Measurements from ENCODE around the gene IL10RA. TPM values are rescaled to one million over a fixed set of nuclear protein-coding genes. Genes with fewer than 3 reads are reported as not detected.

IL10RA gene
- total and polyA plus RNA-seq, 2 of the 4 experiments (the other 2 are of a cell fraction): 0.12 TPM; not detected in 1

DNA sequence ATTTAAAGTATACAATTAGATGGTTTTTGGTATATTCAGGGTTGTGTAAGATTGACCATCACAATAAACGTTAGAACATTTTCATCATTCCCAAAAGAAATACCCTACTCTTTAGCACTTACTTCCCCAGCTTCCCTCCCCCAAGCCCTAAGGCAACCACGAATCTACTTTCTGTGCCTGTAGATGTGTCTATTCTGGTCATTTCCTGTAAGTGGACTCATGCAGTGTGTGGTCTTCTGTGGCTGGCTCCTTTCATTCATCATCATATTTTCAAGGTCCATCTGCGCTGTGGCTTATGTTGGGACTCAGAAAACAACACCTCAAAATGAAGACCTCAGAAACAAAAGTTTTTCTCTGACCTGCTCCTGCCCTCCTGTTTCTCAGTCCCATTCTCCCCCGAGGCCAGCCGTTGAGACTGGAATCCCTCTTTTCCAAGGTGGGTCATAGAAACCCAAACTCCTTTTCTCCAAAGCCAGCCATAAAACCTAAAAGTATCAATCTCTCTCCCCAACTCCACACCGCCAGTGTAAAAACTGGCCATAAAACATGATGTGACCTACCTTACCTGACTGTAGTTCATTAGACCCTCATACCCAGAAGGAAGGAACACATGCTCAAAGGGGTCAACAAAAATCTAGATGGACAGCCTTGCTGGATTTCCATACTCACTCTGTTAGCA is 44.1 kb upstream of the IL10RA start:
- H3K4me2 ChIP-seq (ENCODE audit: low read depth, low read length): no peak overlapping the region
- H3K27me3 ChIP-seq (ENCODE audit: control insufficient read depth, insufficient read depth, low read length): peaks cover 9% of the 10 kb centered on the region
- no peak overlapping the region for H3K4me3 ChIP-seq (ENCODE audit: insufficient read depth, low read depth, low read length)
- H3K9me1 ChIP-seq (ENCODE audit: insufficient read depth, low read length): no peaks in the 10 kb centered on the region
- H2AK9ac ChIP-seq (replicated peaks; ENCODE audit: low read depth, low read length, poor library complexity): no peak overlapping the region
- H3K56ac ChIP-seq (ENCODE audit: extremely low read depth, insufficient read depth, low read length): no peak overlapping the region
- DNase-seq: no peak
- H3K4me1 ChIP-seq (ENCODE audit: control insufficient read depth, insufficient read depth, low read length): no peaks in the 10 kb centered on the region
- no peak for ATAC-seq (ENCODE audit: low read depth)
- intact Hi-C loops (cut with micrococcal nuclease) (no loop called here), dilution Hi-C loops (cut with HindIII; ENCODE audit: low sequenced_read_pairs, unreplicated experiment) (no loop called here), in situ Hi-C loops (cut with MboI; ENCODE audit: low sequenced_read_pairs) (no loop called here)
- ChIA-PET POLR2A (ENCODE audit: unreplicated experiment) (no interaction called here), CTCF (interaction anchor here (0.6 kb wide), 1 partner anchor 22 kb away, joined by 7 read pairs; no protein-coding TSS in a partner anchor)
- no peak overlapping the region for H3K27ac ChIP-seq (ENCODE audit: insufficient read depth, low read length)
- no peaks in the 10 kb centered on the region for H3K36me3 ChIP-seq (ENCODE audit: control insufficient read depth, insufficient read depth, low read length)
- no peak overlapping the region for H3K23ac ChIP-seq (ENCODE audit: low read depth, low read length)
- H2BK20ac ChIP-seq (ENCODE audit: low read depth, low read length): no peak overlapping the region
- no peak overlapping the region for H2AK5ac ChIP-seq (ENCODE audit: low read depth, low read length)
- H2AFZ ChIP-seq (replicated peaks; ENCODE audit: low read length, poor library complexity): no peak overlapping the region
- H3K4ac ChIP-seq (ENCODE audit: low read depth, low read length): no peak overlapping the region
- H3K18ac ChIP-seq (ENCODE audit: low read depth, low read length): no peak overlapping the region
- no peaks in the 10 kb centered on the region for H3K79me1 ChIP-seq (ENCODE audit: low read depth in 1 of 2, low read length in 2 of 2)
- no peak overlapping the region for H2BK15ac ChIP-seq (ENCODE audit: low read depth, low read length)
- no peaks in the 10 kb centered on the region for H4K20me1 ChIP-seq (ENCODE audit: insufficient read depth, low read length)
- H2BK5ac ChIP-seq (ENCODE audit: low read depth, low read length, poor library complexity, severe bottlenecking): no peak overlapping the region
- no peak for TF ChIP-seq BHLHE40 (IDR thresholded peaks at IDR 0.05; ENCODE audit: low read depth, low read length)
- no peak for TF ChIP-seq RAD21 (IDR thresholded peaks at IDR 0.05; ENCODE audit: low read length)
- TF ChIP-seq, protein P1, sequence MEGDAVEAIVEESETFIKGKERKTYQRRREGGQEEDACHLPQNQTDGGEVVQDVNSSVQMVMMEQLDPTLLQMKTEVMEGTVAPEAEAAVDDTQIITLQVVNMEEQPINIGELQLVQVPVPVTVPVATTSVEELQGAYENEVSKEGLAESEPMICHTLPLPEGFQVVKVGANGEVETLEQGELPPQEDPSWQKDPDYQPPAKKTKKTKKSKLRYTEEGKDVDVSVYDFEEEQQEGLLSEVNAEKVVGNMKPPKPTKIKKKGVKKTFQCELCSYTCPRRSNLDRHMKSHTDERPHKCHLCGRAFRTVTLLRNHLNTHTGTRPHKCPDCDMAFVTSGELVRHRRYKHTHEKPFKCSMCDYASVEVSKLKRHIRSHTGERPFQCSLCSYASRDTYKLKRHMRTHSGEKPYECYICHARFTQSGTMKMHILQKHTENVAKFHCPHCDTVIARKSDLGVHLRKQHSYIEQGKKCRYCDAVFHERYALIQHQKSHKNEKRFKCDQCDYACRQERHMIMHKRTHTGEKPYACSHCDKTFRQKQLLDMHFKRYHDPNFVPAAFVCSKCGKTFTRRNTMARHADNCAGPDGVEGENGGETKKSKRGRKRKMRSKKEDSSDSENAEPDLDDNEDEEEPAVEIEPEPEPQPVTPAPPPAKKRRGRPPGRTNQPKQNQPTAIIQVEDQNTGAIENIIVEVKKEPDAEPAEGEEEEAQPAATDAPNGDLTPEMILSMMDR (conservative IDR thresholded peaks at IDR 0.05; ENCODE audit: low read depth, low read length): no peak
- TF ChIP-seq, protein P2, sequence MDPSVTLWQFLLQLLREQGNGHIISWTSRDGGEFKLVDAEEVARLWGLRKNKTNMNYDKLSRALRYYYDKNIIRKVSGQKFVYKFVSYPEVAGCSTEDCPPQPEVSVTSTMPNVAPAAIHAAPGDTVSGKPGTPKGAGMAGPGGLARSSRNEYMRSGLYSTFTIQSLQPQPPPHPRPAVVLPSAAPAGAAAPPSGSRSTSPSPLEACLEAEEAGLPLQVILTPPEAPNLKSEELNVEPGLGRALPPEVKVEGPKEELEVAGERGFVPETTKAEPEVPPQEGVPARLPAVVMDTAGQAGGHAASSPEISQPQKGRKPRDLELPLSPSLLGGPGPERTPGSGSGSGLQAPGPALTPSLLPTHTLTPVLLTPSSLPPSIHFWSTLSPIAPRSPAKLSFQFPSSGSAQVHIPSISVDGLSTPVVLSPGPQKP (IDR thresholded peaks at IDR 0.05; ENCODE audit: borderline replicate concordance, low read depth, low read length): no peak
- TF ChIP-seq NFE2L2 (IDR thresholded peaks at IDR 0.05; ENCODE audit: low read depth, low read length): no peak
- no peak for TF ChIP-seq SMC3 (IDR thresholded peaks at IDR 0.05; ENCODE audit: low read depth, low read length)
- TF ChIP-seq CHD1 (IDR thresholded peaks at IDR 0.05; ENCODE audit: low read depth, low read length): no peak
- no peak for TF ChIP-seq FOS (IDR thresholded peaks at IDR 0.05; ENCODE audit: low read depth, low read length)
- TF ChIP-seq USF2 (IDR thresholded peaks at IDR 0.05; ENCODE audit: low read depth, low read length): no peak
- no peak for TF ChIP-seq MAZ (IDR thresholded peaks at IDR 0.05; ENCODE audit: borderline replicate concordance, low read depth, low read length)
- no peak for TF ChIP-seq POLR2A (IDR thresholded peaks at IDR 0.05; ENCODE audit: low read depth, low read length)
- no peak for TF ChIP-seq RCOR1 (IDR thresholded peaks at IDR 0.05; ENCODE audit: insufficient replicate concordance, low read length)
- no peak for TF ChIP-seq RFX5 (IDR thresholded peaks at IDR 0.05; ENCODE audit: low read depth, low read length)
- TF ChIP-seq MXI1 (IDR thresholded peaks at IDR 0.05; ENCODE audit: borderline replicate concordance, low read depth, low read length): no peak
- no peak for TF ChIP-seq CEBPB (IDR thresholded peaks at IDR 0.05; ENCODE audit: low read depth, low read length)
- TF ChIP-seq MAFK (IDR thresholded peaks at IDR 0.05; ENCODE audit: low read depth, low read length): no peak
- no TSS peak for BruUV-seq (replicated peaks)
- no peaks in the 10 kb centered on the region for H3K9me3 ChIP-seq (ENCODE audit: control insufficient read depth, insufficient read depth, low read length)
- H2BK120ac ChIP-seq (ENCODE audit: low read depth, low read length): no peak overlapping the region
- H4K8ac ChIP-seq (ENCODE audit: low read depth in 2 of 2, low read length in 2 of 2): no peak overlapping the region
- H3K9ac ChIP-seq (ENCODE audit: low read depth, low read length): no peak overlapping the region
- 72% methylated on average over 4 of the region's 6 CpGs; no CpG with 5 or more reads in 1 of the 2 experiments for WGBS, 2 experiments (ENCODE audit: extremely low coverage in 2 of 2, insufficient read length in 1 of 2)
- H4K91ac ChIP-seq (ENCODE audit: insufficient read depth, low read depth, low read length): no peak overlapping the region
- no peak overlapping the region for H3K14ac ChIP-seq (replicated peaks; ENCODE audit: low read depth, low read length)
- H4K5ac ChIP-seq (ENCODE audit: low read depth, low read length): no peak overlapping the region
